ENCODE measurements around the gene DSG3. TPM values are rescaled to one million over a fixed set of nuclear protein-coding genes. Genes with fewer than 3 reads are reported as not detected.
A peak's percentile ranks its signal among the peaks of the same experiment; 100 is the strongest.

Gene DSG3
- total and polyA plus RNA-seq, 2 of the 13 experiments (the other 11 are each of a cell fraction or from before 2014, with no cell fraction given) = not detected

GRCh38 chr18:31509571-31509970 lies 62.0 kb downstream of the DSG3 start:
- intact Hi-C loops (cut with micrococcal nuclease; ENCODE audit: unreplicated experiment) (no loop called here), in situ Hi-C loops (cut with HindIII; ENCODE audit: extremely low pct_ligation_motif_present, low pct_unique_long_range_greater_than_20kb) (no loop called here)
- Histone ChIP-seq H3K79me2 (ENCODE audit: insufficient read depth, low read length) (peaks cover 48% of the 10 kb centered on the region), H4K20me1 (ENCODE audit: insufficient read depth, low read length) (peaks cover 3% of the 10 kb centered on the region; the same call in 1 of the 2 replicates), H3K4me2 (ENCODE audit: low read depth, low read length) (0 out of 2 replicates have a peak overlapping the region, but pooled peaks have one; percentile 19), H3K27ac (ENCODE audit: extremely low read length, insufficient read depth, low read length) (peak overlapping the region; percentile 66), H3K36me3 (replicated peaks in 1 of 2; ENCODE audit: control insufficient read depth in 1 of 2, insufficient read depth in 2 of 2, low read length in 2 of 2) (0 out of 5 replicates have a peak, but pooled peaks cover 0 to 2% of the 10 kb centered on the region in 2 experiments), H3K27me3 (ENCODE audit: control insufficient read depth in 1 of 2, insufficient read depth in 2 of 2, low read length in 2 of 2) (no peaks in the 10 kb centered on the region), H2AFZ (ENCODE audit: low read length) (no peak overlapping the region), H3K4me3 (replicated peaks in 1 of 3; ENCODE audit: insufficient read depth in 1 of 3, low read depth in 2 of 3, low read length in 3 of 3) (no peak overlapping the region), H3K9ac (ENCODE audit: insufficient read depth, low read depth, low read length) (no peak overlapping the region), H3K4me1 (ENCODE audit: insufficient read depth, low read length) (peaks cover 58% of the 10 kb centered on the region), H3K9me3 (ENCODE audit: low read length) (no peaks in the 10 kb centered on the region)
- no TSS peak for BruUV-seq (replicated peaks)
- ChIA-PET CTCF (ENCODE audit: low intra/inter-chr PET ratio, low total read pairs) (no interaction called here), POLR2A (interaction anchor here (1.1 to 2.3 kb wide), 5 partner anchors 10 to 306 kb away, joined by 3 to 10 read pairs (median 5); partner anchors contain the start of genes DSG2 and TTR)
- peak; percentile 61 for ATAC-seq
- peak; percentile 80 for DNase-seq (ENCODE audit: low spot score)
- FAIRE-seq = peak; percentile 72
- no peak for TF ChIP-seq FOXA1 (IDR thresholded peaks at IDR 0.05)
- TF ChIP-seq FOXA1 (CRISPR knock-in tag; IDR thresholded peaks at IDR 0.05) = 0 out of 2 replicates have a peak, but pooled peaks have one; percentile 7
- no peak for TF ChIP-seq NR2F6 (IDR thresholded peaks at IDR 0.05)
- TF ChIP-seq NR2F6 (CRISPR knock-in tag; IDR thresholded peaks at IDR 0.05) = 0 out of 2 replicates have a peak, but pooled peaks have one; percentile 15
- TF ChIP-seq ETV5 (CRISPR knock-in tag; IDR thresholded peaks at IDR 0.05; ENCODE audit: borderline replicate concordance) = peak; percentile 14; the same call in 1 of the 2 replicates
- no peak for TF ChIP-seq NRL (CRISPR knock-in tag; IDR thresholded peaks at IDR 0.05; ENCODE audit: borderline replicate concordance)
- TF ChIP-seq HHEX (CRISPR knock-in tag; IDR thresholded peaks at IDR 0.05) = no peak
- 0 out of 2 replicates have a peak, but pooled peaks have one; percentile 9 for TF ChIP-seq FOXA3 (CRISPR knock-in tag; IDR thresholded peaks at IDR 0.05)
- TF ChIP-seq FOSL2 (CRISPR knock-in tag; IDR thresholded peaks at IDR 0.05) = 0 out of 2 replicates have a peak, but pooled peaks have one; percentile 4
- peak; percentile 40 for TF ChIP-seq SAP130 (CRISPR knock-in tag; IDR thresholded peaks at IDR 0.05; ENCODE audit: low read depth)
- TF ChIP-seq GATAD2A (CRISPR knock-in tag; IDR thresholded peaks at IDR 0.05) = 0 out of 2 replicates have a peak, but pooled peaks have one; percentile 28
- 35% methylated on average over 3 of the region's 3 CpGs for WGBS (ENCODE audit: low lambda C conversion rate)

- DNase-seq (ENCODE audit: low spot score) = peak; percentile 89
- H3K9ac ChIP-seq (ENCODE audit: insufficient read depth, low read depth, low read length) = peak overlapping the region; percentile 10; the same call in 1 of the 2 replicates
- ChIA-PET CTCF (ENCODE audit: low intra/inter-chr PET ratio, low total read pairs) (no interaction called here), POLR2A (interaction anchor here (0.7 to 2.3 kb wide), 7 partner anchors 10 to 307 kb away, joined by 3 to 10 read pairs (median 4); partner anchors contain the start of genes DSG2 and TTR)
- ATAC-seq = no peak
- H3K36me3 ChIP-seq (replicated peaks in 1 of 2; ENCODE audit: control insufficient read depth in 1 of 2, insufficient read depth in 2 of 2, low read length in 2 of 2) = no peaks in the 10 kb centered on the region
- H3K79me2 ChIP-seq (ENCODE audit: insufficient read depth, low read length) = peaks cover 48% of the 10 kb centered on the region
- peak overlapping the region; percentile 66 for H3K27ac ChIP-seq (ENCODE audit: extremely low read length, insufficient read depth, low read length)
- no TSS peak for BruUV-seq (replicated peaks)
- H2AFZ ChIP-seq (ENCODE audit: low read length) = no peak overlapping the region
- peaks cover 58% of the 10 kb centered on the region for H3K4me1 ChIP-seq (ENCODE audit: insufficient read depth, low read length)
- H3K4me2 ChIP-seq (ENCODE audit: low read depth, low read length) = peak overlapping the region; percentile 48
- intact Hi-C loops (cut with micrococcal nuclease; ENCODE audit: unreplicated experiment) = loop anchor here (5.0 to 10.0 kb wide), 6 partner anchors 42 to 456 kb away; partner anchors contain the start of gene DSC2
- in situ Hi-C loops (cut with HindIII; ENCODE audit: extremely low pct_ligation_motif_present, low pct_unique_long_range_greater_than_20kb) = loop anchor here (10.0 kb wide), 1 partner anchor 416 kb away; no protein-coding TSS in a partner anchor
- peaks cover 3% of the 10 kb centered on the region; the same call in 1 of the 2 replicates for H4K20me1 ChIP-seq (ENCODE audit: insufficient read depth, low read length)
- H3K4me3 ChIP-seq (replicated peaks in 1 of 3; ENCODE audit: insufficient read depth in 1 of 3, low read depth in 2 of 3, low read length in 3 of 3) = no peak overlapping the region; a peak in 1 of 6 replicates
- FAIRE-seq = peak; percentile 54
- H3K9me3 ChIP-seq (ENCODE audit: low read length) = no peaks in the 10 kb centered on the region
- H3K27me3 ChIP-seq (ENCODE audit: control insufficient read depth in 1 of 2, insufficient read depth in 2 of 2, low read length in 2 of 2) = no peaks in the 10 kb centered on the region
- TF ChIP-seq SALL2 (CRISPR knock-in tag; IDR thresholded peaks at IDR 0.05) (no peak), ZNF546 (CRISPR knock-in tag; conservative IDR thresholded peaks at IDR 0.05) (no peak), RBM22 (optimal IDR thresholded peaks at IDR 0.05; ENCODE audit: low read length) (peak; percentile 56), ZNF597 (CRISPR knock-in tag; IDR thresholded peaks at IDR 0.05) (no peak), MTA3 (CRISPR knock-in tag; IDR thresholded peaks at IDR 0.05) (no peak), EHMT2 (IDR thresholded peaks at IDR 0.05; ENCODE audit: borderline replicate concordance, low read depth, low read length) (no peak), ZNF17 (CRISPR knock-in tag; IDR thresholded peaks at IDR 0.05) (no peak), MAFK (conservative IDR thresholded peaks at IDR 0.05 in 1 of 2, IDR thresholded peaks at IDR 0.05 in 1 of 2; ENCODE audit: low read length in 2 of 2) (peak; percentile 75 to 86), ZBTB38 (CRISPR knock-in tag; IDR thresholded peaks at IDR 0.05) (no peak), ZFP36 (IDR thresholded peaks at IDR 0.05; ENCODE audit: borderline replicate concordance, low read depth, low read length, partially characterized antibody) (no peak)
These were observed 62.8 kb downstream of the DSG3 start for GRCh38 chr18:31510319-31510718.
